ENCODE measurements around the gene TRANK1. TPM values are rescaled to one million over a fixed set of nuclear protein-coding genes. Genes with fewer than 3 reads are reported as not detected.

Gene TRANK1
- total RNA-seq, 1 donor from 2014 or later: 0.53 TPM

DNA sequence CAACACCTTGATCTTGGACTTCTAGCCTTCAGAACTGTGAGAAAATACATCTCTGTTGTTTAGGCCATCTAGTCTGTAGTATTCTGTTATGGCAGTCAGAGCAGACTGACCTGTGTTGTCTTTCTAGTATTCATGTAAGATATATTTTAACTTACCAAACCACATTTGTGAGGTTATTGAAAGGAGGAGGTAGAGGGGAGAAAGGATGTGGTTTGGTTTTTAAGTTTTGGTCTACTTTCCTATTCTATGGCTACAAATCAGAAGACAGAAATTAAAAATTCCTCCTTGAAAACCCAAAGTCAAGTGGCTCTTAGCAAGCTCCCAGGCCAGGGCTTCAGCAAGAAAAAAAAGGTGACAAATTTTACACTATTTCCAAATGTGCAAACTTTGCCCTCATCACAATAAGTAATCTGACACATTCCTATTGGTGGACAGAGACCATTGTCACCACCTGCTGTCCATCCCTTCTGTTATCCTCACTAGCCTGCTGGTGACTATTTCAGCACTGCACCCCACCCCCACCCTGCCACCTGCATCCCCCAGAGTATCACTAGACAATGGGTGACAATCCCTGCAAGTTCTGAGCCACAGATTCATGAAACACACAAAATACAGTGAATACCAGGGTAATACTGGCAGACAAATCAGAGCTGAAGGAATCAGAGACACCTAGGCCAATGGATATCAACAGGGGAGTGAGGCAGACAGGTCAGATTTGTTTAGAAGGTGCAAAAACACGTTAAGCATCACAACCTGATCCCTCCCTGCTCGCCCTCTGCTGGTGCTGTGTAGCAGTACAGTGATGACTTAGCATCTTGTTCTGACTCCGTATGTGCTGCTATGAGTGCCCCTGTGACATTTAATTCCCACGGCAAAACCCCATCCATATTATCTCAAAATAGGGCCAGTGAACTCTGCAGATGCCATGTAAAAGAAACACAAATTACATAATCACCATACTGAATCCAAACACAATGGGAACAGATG is 101.5 kb downstream of the TRANK1 start:
- DNase-seq (ENCODE audit: low read depth) (peak; percentile 49), FAIRE-seq (peak; percentile 13)
- Histone ChIP-seq H3K27me3 (ENCODE audit: control insufficient read depth, insufficient read depth, low read length) (no peaks in the 10 kb centered on the region), H3K36me3 (ENCODE audit: control insufficient read depth, insufficient read depth, low read length) (no peaks in the 10 kb centered on the region), H3K4me3 (ENCODE audit: low read depth, low read length) (no peak overlapping the region)
- TF ChIP-seq, protein P1, sequence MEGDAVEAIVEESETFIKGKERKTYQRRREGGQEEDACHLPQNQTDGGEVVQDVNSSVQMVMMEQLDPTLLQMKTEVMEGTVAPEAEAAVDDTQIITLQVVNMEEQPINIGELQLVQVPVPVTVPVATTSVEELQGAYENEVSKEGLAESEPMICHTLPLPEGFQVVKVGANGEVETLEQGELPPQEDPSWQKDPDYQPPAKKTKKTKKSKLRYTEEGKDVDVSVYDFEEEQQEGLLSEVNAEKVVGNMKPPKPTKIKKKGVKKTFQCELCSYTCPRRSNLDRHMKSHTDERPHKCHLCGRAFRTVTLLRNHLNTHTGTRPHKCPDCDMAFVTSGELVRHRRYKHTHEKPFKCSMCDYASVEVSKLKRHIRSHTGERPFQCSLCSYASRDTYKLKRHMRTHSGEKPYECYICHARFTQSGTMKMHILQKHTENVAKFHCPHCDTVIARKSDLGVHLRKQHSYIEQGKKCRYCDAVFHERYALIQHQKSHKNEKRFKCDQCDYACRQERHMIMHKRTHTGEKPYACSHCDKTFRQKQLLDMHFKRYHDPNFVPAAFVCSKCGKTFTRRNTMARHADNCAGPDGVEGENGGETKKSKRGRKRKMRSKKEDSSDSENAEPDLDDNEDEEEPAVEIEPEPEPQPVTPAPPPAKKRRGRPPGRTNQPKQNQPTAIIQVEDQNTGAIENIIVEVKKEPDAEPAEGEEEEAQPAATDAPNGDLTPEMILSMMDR (IDR thresholded peaks at IDR 0.05; ENCODE audit: insufficient read depth, low read length, severe bottlenecking): peak; percentile 84

DNA sequence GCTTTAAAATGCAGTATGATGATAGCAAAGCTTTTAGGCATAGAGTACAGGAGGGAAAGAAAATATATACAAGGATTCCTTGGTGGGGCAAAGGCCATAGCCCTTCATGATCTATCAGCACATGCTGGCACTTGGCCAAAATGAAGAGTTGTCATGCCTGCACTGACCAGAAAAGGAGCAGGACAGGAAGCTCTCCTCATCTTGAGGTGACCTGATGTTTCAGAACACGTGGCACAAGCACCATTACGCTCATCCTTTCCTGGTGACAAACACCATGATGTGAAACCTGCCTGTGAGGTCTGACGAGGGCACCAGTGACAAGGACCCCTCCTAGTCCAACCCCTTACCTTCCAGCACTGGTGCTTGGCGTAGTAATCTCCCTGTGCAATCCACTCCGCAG is 102.6 kb downstream of the TRANK1 start:
- TF ChIP-seq, protein P1 (IDR thresholded peaks at IDR 0.05; ENCODE audit: insufficient read depth, low read length, severe bottlenecking): no peak
- Histone ChIP-seq H3K4me3 (ENCODE audit: low read depth, low read length) (no peak overlapping the region), H3K27me3 (ENCODE audit: control insufficient read depth, insufficient read depth, low read length) (no peaks in the 10 kb centered on the region), H3K36me3 (ENCODE audit: control insufficient read depth, insufficient read depth, low read length) (no peaks in the 10 kb centered on the region)
- FAIRE-seq (no peak), DNase-seq (ENCODE audit: low read depth) (no peak)

DNA sequence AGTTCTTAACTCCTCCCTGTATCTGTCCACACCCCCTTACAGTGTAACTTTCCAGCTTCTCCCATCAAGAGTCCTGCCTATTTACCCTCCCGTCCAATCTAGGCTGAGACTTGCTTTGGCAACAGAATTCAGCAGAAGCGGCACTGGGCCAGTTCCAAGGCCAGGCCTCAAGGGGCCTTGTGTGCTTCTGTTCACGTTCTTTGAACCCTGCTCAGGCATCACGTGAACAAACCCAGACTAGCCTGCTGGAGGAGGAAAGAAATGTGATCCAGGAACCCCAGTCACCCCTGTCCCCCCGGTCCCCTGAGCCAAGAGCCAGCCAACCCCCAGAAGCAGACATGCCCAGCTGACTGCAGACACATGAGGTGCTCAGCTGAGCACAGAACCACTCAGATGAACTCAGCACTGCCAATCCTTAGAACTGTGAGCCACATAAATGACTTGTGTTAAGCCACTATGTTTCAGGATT is 104.4 kb downstream of the TRANK1 start:
- Histone ChIP-seq H3K36me3 (ENCODE audit: control insufficient read depth, insufficient read depth, low read length) (no peaks in the 10 kb centered on the region), H3K27me3 (ENCODE audit: control insufficient read depth, insufficient read depth, low read length) (no peaks in the 10 kb centered on the region), H3K4me3 (ENCODE audit: low read depth, low read length) (no peak overlapping the region)
- TF ChIP-seq, protein P1 (IDR thresholded peaks at IDR 0.05; ENCODE audit: insufficient read depth, low read length, severe bottlenecking): no peak
- DNase-seq (ENCODE audit: low read depth): no peak
- no peak for FAIRE-seq

DNA sequence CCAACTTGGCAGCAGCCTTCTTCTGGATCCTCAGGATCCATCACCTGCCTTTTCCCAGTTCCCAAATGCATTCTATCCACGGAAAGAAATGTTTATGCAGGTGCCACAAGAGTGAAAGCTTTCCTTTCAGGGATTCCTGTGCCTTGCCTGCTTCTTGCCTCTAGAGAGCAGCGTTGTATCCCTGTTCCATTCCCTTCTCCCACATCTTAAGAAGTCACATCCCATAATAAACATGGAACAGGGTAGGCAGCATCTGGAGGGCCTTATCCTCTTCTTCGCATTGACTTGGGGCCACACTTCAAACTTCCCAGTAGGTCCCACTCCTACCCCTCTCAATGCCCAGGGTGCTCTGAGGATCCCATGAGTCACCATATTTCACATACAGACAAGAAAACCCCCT is 107.8 kb downstream of the TRANK1 start:
- Histone ChIP-seq H3K36me3 (ENCODE audit: control insufficient read depth, insufficient read depth, low read length) (no peaks in the 10 kb centered on the region), H3K27me3 (ENCODE audit: control insufficient read depth, insufficient read depth, low read length) (no peaks in the 10 kb centered on the region), H3K4me3 (ENCODE audit: low read depth, low read length) (no peak overlapping the region)
- TF ChIP-seq, protein P1 (IDR thresholded peaks at IDR 0.05; ENCODE audit: insufficient read depth, low read length, severe bottlenecking): peak; percentile 17
- DNase-seq (ENCODE audit: low read depth): no peak
- FAIRE-seq: no peak

DNA sequence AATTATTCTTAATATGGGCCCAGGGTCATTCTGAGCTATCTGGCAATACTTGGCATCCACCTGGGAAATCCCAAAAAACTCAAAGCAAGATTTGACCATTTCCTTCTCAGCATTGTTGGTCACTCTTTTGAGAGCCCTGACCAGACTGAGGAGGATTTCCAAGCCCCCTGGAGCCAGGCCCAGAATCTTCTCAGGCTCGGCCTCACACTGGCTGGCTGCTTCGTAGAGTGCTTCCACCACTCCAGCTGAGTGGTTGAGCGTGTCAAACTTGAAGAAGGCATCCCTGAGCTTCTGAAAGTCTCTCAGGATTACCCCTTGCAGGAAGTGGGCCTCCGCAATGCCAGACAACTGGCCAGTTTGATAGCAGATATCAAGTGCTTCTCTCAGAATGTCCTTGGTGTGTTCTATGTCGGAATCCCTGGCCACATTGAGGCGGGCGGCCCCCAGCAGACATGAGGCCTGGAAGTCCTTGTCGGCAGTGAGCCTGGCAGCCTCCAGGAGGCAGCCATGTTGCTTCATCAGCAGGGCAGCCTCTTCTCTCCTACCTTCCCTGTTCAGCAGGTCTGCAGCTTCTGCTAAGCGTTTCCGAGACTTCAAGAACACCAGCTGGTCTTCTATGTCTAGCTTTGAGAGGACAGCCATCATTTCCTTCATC is 111.6 kb downstream of the TRANK1 start:
- DNase-seq (ENCODE audit: low read depth): no peak
- no peaks in the 10 kb centered on the region for H3K36me3 ChIP-seq (ENCODE audit: control insufficient read depth, insufficient read depth, low read length)
- TF ChIP-seq, protein P1 (IDR thresholded peaks at IDR 0.05; ENCODE audit: insufficient read depth, low read length, severe bottlenecking): no peak
- no peak for FAIRE-seq
- no peak overlapping the region for H3K4me3 ChIP-seq (ENCODE audit: low read depth, low read length)
- H3K27me3 ChIP-seq (ENCODE audit: control insufficient read depth, insufficient read depth, low read length): no peaks in the 10 kb centered on the region

Measured in bronchial epithelial cell (primary cell).